Measurements from ENCODE around the gene ZNF10.
A peak's percentile ranks its signal among the peaks of the same experiment; 100 is the strongest.

Gene ZNF10

GRCh38 chr12:133130038-133130807, at the start of gene ZNF10, which contains the start of gene ZNF891:
TSS of gene ZNF10 (plus strand) at chr12:133130627. CDS start at chr12:133144493, 13,866 bp downstream.
TSS of gene ZNF891 (minus strand) at chr12:133130274. CDS start at chr12:133121918, 8,356 bp downstream.
- H3K9me3 ChIP-seq (ENCODE audit: control insufficient read depth, insufficient read depth, low read depth, low read length) = peaks cover 52% of the 10 kb centered on the region
- no peaks in the 10 kb centered on the region for H3K4me1 ChIP-seq (ENCODE audit: control insufficient read depth, insufficient read depth, low read length)
- peaks cover 39% of the 10 kb centered on the region for H3K36me3 ChIP-seq (ENCODE audit: control insufficient read depth, insufficient read depth, low read length)
- no peaks in the 10 kb centered on the region for H3K27me3 ChIP-seq (ENCODE audit: control insufficient read depth, insufficient read depth, low read length)
- peak within 1 kb of the TSS; percentile 78 for H3K4me3 ChIP-seq (ENCODE audit: low read depth, low read length)
- peak within 1 kb of the TSS; percentile 93 for H3K27ac ChIP-seq (ENCODE audit: low read depth, low read length)
- peak within 1 kb of the TSS; percentile 89 for H3K9ac ChIP-seq (ENCODE audit: low read length)

GRCh38 chr12:133081159-133081780, 49.2 kb upstream of the ZNF10 start:
- H3K4me3 ChIP-seq (ENCODE audit: low read depth, low read length) = peak overlapping the region; percentile 90
- peaks cover 64% of the 10 kb centered on the region for H3K9me3 ChIP-seq (ENCODE audit: control insufficient read depth, insufficient read depth, low read depth, low read length)
- no peaks in the 10 kb centered on the region for H3K4me1 ChIP-seq (ENCODE audit: control insufficient read depth, insufficient read depth, low read length)
- H3K36me3 ChIP-seq (ENCODE audit: control insufficient read depth, insufficient read depth, low read length) = peaks cover 46% of the 10 kb centered on the region
- no peaks in the 10 kb centered on the region for H3K27me3 ChIP-seq (ENCODE audit: control insufficient read depth, insufficient read depth, low read length)
- H3K9ac ChIP-seq (ENCODE audit: low read length) = peak overlapping the region; percentile 91
- peak overlapping the region; percentile 59 for H3K27ac ChIP-seq (ENCODE audit: low read depth, low read length)

DNA sequence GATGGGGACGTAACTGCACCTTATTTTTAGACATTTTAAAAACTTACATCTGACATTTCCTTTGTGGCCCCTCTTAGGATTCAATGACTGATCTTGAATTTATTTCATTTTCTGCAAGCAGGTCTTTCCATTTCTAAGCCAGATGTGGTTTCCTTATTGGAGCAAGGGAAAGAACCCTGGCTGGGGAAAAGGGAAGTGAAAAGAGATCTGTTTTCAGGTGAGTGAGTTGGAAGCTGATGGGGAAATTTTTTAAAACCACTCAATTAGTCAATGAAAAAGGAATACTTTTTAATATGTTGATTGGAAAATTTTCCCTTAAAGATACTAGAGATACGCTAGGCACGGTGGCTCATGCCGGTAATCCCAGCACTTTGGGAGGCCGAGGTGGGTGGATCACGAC, 47.1 kb upstream of the ZNF10 start:
- Histone ChIP-seq H3K4me1 (ENCODE audit: control insufficient read depth, insufficient read depth, low read length) (no peaks in the 10 kb centered on the region), H3K27me3 (ENCODE audit: control insufficient read depth, insufficient read depth, low read length) (no peaks in the 10 kb centered on the region), H3K27ac (ENCODE audit: low read depth, low read length) (no peak overlapping the region), H3K36me3 (ENCODE audit: control insufficient read depth, insufficient read depth, low read length) (peaks cover 65% of the 10 kb centered on the region), H3K9ac (ENCODE audit: low read length) (no peak overlapping the region), H3K9me3 (ENCODE audit: control insufficient read depth, insufficient read depth, low read depth, low read length) (peaks cover 64% of the 10 kb centered on the region), H3K4me3 (ENCODE audit: low read depth, low read length) (no peak overlapping the region)

DNA sequence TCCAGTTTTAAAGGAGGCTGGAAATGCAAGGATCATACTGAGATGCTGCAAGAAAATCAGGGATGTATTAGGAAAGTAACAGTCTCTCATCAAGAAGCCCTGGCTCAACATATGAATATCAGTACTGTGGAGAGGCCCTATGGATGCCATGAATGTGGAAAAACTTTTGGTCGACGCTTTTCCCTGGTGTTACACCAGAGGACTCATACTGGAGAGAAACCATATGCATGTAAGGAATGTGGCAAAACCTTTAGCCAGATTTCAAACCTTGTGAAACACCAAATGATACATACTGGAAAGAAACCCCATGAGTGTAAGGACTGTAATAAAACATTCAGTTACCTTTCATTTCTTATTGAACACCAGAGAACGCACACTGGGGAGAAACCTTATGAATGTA, 24.8 kb upstream of the ZNF10 start:
- H3K4me1 ChIP-seq (ENCODE audit: control insufficient read depth, insufficient read depth, low read length) = no peaks in the 10 kb centered on the region
- H3K4me3 ChIP-seq (ENCODE audit: low read depth, low read length) = peak overlapping the region; percentile 11; the same call in 1 of the 2 replicates
- H3K36me3 ChIP-seq (ENCODE audit: control insufficient read depth, insufficient read depth, low read length) = peaks cover 75% of the 10 kb centered on the region
- no peaks in the 10 kb centered on the region for H3K27me3 ChIP-seq (ENCODE audit: control insufficient read depth, insufficient read depth, low read length)
- no peak overlapping the region for H3K27ac ChIP-seq (ENCODE audit: low read depth, low read length)
- no peak overlapping the region for H3K9ac ChIP-seq (ENCODE audit: low read length)
- peaks cover 95% of the 10 kb centered on the region for H3K9me3 ChIP-seq (ENCODE audit: control insufficient read depth, insufficient read depth, low read depth, low read length)

- no peaks in the 10 kb centered on the region for H3K4me1 ChIP-seq (ENCODE audit: control insufficient read depth, insufficient read depth, low read length)
- H3K27me3 ChIP-seq (ENCODE audit: control insufficient read depth, insufficient read depth, low read length) = no peaks in the 10 kb centered on the region
- peaks cover 93% of the 10 kb centered on the region for H3K9me3 ChIP-seq (ENCODE audit: control insufficient read depth, insufficient read depth, low read depth, low read length)
- peaks cover 69% of the 10 kb centered on the region for H3K36me3 ChIP-seq (ENCODE audit: control insufficient read depth, insufficient read depth, low read length)
- H3K9ac ChIP-seq (ENCODE audit: low read length) = no peak overlapping the region
- H3K27ac ChIP-seq (ENCODE audit: low read depth, low read length) = no peak overlapping the region
- peak overlapping the region; percentile 11; the same call in 1 of the 2 replicates for H3K4me3 ChIP-seq (ENCODE audit: low read depth, low read length)
These were observed 24.2 kb upstream of the ZNF10 start for GRCh38 chr12:133106253-133106652.

DNA sequence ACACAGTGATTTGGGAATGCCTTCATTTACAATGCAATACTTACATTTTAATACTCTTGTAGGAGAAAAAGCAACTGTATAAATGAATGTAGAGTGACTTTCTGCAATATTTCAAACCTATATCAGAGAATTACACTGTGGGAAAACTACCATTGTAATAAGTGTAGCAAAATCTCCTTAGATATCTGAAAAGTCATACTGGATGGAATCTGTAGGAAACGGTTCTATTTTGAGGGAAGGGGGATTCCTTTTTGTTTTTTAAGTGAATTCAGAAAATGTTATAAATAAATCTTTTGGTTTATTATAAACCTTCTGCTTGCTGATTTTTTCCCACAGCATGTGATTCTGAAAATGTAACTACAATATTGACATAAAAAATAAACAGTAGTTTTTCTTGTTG, 23.3 kb upstream of the ZNF10 start:
- H3K36me3 ChIP-seq (ENCODE audit: control insufficient read depth, insufficient read depth, low read length) = peaks cover 61% of the 10 kb centered on the region
- H3K9ac ChIP-seq (ENCODE audit: low read length) = no peak overlapping the region
- H3K27ac ChIP-seq (ENCODE audit: low read depth, low read length) = no peak overlapping the region
- H3K9me3 ChIP-seq (ENCODE audit: control insufficient read depth, insufficient read depth, low read depth, low read length) = peaks cover 89% of the 10 kb centered on the region
- no peaks in the 10 kb centered on the region for H3K27me3 ChIP-seq (ENCODE audit: control insufficient read depth, insufficient read depth, low read length)
- H3K4me3 ChIP-seq (ENCODE audit: low read depth, low read length) = no peak overlapping the region
- H3K4me1 ChIP-seq (ENCODE audit: control insufficient read depth, insufficient read depth, low read length) = no peaks in the 10 kb centered on the region

- Histone ChIP-seq H3K4me1 (ENCODE audit: control insufficient read depth, insufficient read depth, low read length) (no peaks in the 10 kb centered on the region), H3K9me3 (ENCODE audit: control insufficient read depth, insufficient read depth, low read depth, low read length) (peaks cover 82% of the 10 kb centered on the region), H3K27ac (ENCODE audit: low read depth, low read length) (no peak overlapping the region), H3K4me3 (ENCODE audit: low read depth, low read length) (no peak overlapping the region), H3K27me3 (ENCODE audit: control insufficient read depth, insufficient read depth, low read length) (no peaks in the 10 kb centered on the region), H3K9ac (ENCODE audit: low read length) (no peak overlapping the region), H3K36me3 (ENCODE audit: control insufficient read depth, insufficient read depth, low read length) (peaks cover 55% of the 10 kb centered on the region)
These were observed 22.3 kb upstream of the ZNF10 start for GRCh38 chr12:133108150-133108549.

- peaks cover 97% of the 10 kb centered on the region for H3K9me3 ChIP-seq (ENCODE audit: control insufficient read depth, insufficient read depth, low read depth, low read length)
- H3K36me3 ChIP-seq (ENCODE audit: control insufficient read depth, insufficient read depth, low read length) = peaks cover 73% of the 10 kb centered on the region
- no peaks in the 10 kb centered on the region for H3K4me1 ChIP-seq (ENCODE audit: control insufficient read depth, insufficient read depth, low read length)
- H3K4me3 ChIP-seq (ENCODE audit: low read depth, low read length) = no peak overlapping the region
- H3K27ac ChIP-seq (ENCODE audit: low read depth, low read length) = no peak overlapping the region
- H3K27me3 ChIP-seq (ENCODE audit: control insufficient read depth, insufficient read depth, low read length) = no peaks in the 10 kb centered on the region
- no peak overlapping the region for H3K9ac ChIP-seq (ENCODE audit: low read length)
These were observed 9.8 kb upstream of the ZNF10 start for GRCh38 chr12:133120385-133121191.

- Histone ChIP-seq H3K27ac (ENCODE audit: low read depth, low read length) (no peak overlapping the region), H3K36me3 (ENCODE audit: control insufficient read depth, insufficient read depth, low read length) (peaks cover 59% of the 10 kb centered on the region), H3K27me3 (ENCODE audit: control insufficient read depth, insufficient read depth, low read length) (no peaks in the 10 kb centered on the region), H3K9me3 (ENCODE audit: control insufficient read depth, insufficient read depth, low read depth, low read length) (peaks cover 74% of the 10 kb centered on the region), H3K4me3 (ENCODE audit: low read depth, low read length) (no peak overlapping the region), H3K4me1 (ENCODE audit: control insufficient read depth, insufficient read depth, low read length) (no peaks in the 10 kb centered on the region), H3K9ac (ENCODE audit: low read length) (no peak overlapping the region)
These were observed 5.8 kb upstream of the ZNF10 start for GRCh38 chr12:133124674-133125073.

DNA sequence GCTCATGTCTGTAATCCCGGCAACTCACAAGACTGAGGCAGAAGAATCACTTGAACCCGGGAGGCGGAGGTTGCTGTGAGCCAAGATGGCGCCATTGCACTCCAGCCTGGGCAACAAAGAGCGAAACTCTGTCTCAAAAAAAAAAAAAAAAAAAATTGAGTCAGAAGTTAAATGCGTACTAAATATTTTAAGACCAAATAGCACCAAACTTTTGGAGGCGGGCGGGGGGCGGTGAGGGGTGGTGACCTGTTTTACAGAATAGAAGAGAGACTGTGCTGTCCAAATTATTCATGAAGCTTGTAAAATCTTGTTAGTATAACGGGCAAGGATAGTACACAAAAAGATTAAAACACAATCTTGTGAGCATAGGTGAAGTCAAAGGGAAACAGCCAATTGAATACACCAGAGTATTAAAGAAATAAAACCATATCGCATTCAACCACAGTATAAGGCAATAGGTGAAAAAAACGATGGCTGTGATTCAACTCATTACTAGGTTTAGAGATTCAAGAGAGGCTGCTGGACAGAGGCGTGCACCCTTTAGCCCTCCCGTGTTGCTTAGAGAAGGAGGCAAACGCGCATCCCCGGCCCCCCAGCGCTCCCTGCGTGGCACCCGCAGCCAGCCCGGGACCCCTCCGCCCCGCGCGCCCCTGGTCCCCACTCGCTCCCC, 924 bp upstream of the ZNF10 start:
- Histone ChIP-seq H3K9me3 (ENCODE audit: control insufficient read depth, insufficient read depth, low read depth, low read length) (peaks cover 52% of the 10 kb centered on the region), H3K9ac (ENCODE audit: low read length) (peak overlapping the region; percentile 89), H3K4me3 (ENCODE audit: low read depth, low read length) (peak overlapping the region; percentile 78), H3K4me1 (ENCODE audit: control insufficient read depth, insufficient read depth, low read length) (no peaks in the 10 kb centered on the region), H3K36me3 (ENCODE audit: control insufficient read depth, insufficient read depth, low read length) (peaks cover 36% of the 10 kb centered on the region), H3K27ac (ENCODE audit: low read depth, low read length) (peak overlapping the region; percentile 93), H3K27me3 (ENCODE audit: control insufficient read depth, insufficient read depth, low read length) (no peaks in the 10 kb centered on the region)
